VCaP (cell line): ENCODE results near the gene PDZD2.

ENCODE experiments used
- H3K27ac ChIP-seq: fragments of 450-650 bp; 2 replicates; pipeline ENCODE4 v1.5.1; 2017
- CTCF ChIP-seq: fragments of 450-650 bp; conservative IDR thresholded peaks from 2 replicates; pipeline ENCODE4 v1.5.1; 2017; ENCODE audit warnings: mild to moderate bottlenecking, moderate library complexity

PDZD2 gene

GRCh38 chr5:31895199-31895820 lies 256.4 kb downstream of the PDZD2 start:
- H3K27ac ChIP-seq = no peak overlapping the region
- TF ChIP-seq CTCF = no peak

- no peak overlapping the region for H3K27ac ChIP-seq
- TF ChIP-seq CTCF = no peak
These were observed 259.2 kb downstream of the PDZD2 start for GRCh38 chr5:31898036-31898632.

GRCh38 chr5:31900296-31900865 lies 261.4 kb downstream of the PDZD2 start:
- H3K27ac ChIP-seq = no peak overlapping the region
- no peak for TF ChIP-seq CTCF

GRCh38 chr5:31901807-31902530 lies 263.0 kb downstream of the PDZD2 start:
- TF ChIP-seq CTCF = no peak

GRCh38 chr5:31908396-31908795 lies 269.5 kb downstream of the PDZD2 start:
- no peak overlapping the region for H3K27ac ChIP-seq
- TF ChIP-seq CTCF = no peak

More at GRCh38 chr5:31901807-31902530, 263.0 kb downstream of the PDZD2 start:
- no peak overlapping the region for H3K27ac ChIP-seq

- no peak for TF ChIP-seq CTCF
These were observed 270.1 kb downstream of the PDZD2 start for GRCh38 chr5:31909073-31909472.

More at GRCh38 chr5:31909073-31909472, 270.1 kb downstream of the PDZD2 start:
- H3K27ac ChIP-seq = no peak overlapping the region
